GM12878 (cell line): ENCODE data around the gene ZNF480. TPM values are rescaled to one million over a fixed set of nuclear protein-coding genes. Genes with fewer than 3 reads are reported as not detected.

Experiments
- ATAC-seq: fragments of 200-7000 bp; cut with Tn5 transposase; 3 replicates; pipeline ENCODE4 v1.9.1; 2020; ENCODE audit warnings: mild to moderate bottlenecking, moderate library complexity
- BruUV-seq: library from RNA; stranded (reverse); fragments of 400-500 nt; replicated peaks from 2 replicates; lab custom pipeline; 2021; lab: Mats Ljungman, UMichigan
- CTCF ChIA-PET: fragments of 300-600 bp; sonication (Branson Sonifier 250); formaldehyde crosslinking; extraction: SDS; loops from one replicate; lab custom pipeline; 2021; ENCODE audit warnings: inconsistent platforms; lab: Yijun Ruan, JAX
- POLR2A ChIA-PET: fragments of 350-600 bp; formaldehyde crosslinking; extraction: SDS; loops from one replicate; lab custom pipeline; 2021; ENCODE audit warnings: inconsistent platforms; lab: Charles Lee
- RAD21 ChIA-PET: fragments of 300-600 bp; sonication (Branson Sonifier 250); formaldehyde crosslinking; loops from one replicate; lab custom pipeline; 2023; ENCODE audit warnings: antibody characterized with exemption; ENCODE audit not compliant: unreplicated experiment; lab: Charles Lee
- SMC1A ChIA-PET: fragments of 300-600 bp; sonication (Branson Sonifier 250); formaldehyde crosslinking; loops from one replicate; lab custom pipeline; 2023; ENCODE audit not compliant: unreplicated experiment, uncharacterized antibody; lab: Charles Lee
- DNase-seq: peaks from one replicate; pipeline ENCODE4 v3.0.0-alpha.2; 2011; ENCODE audit warnings: low read depth, low spot score
- FAIRE-seq: peaks from 3 replicates; lab custom pipeline; 2011; peaks lifted over from hg19 to GRCh38; lab: Jason Lieb, UNC
- H2AFZ ChIP-seq: 2 replicates; pipeline ENCODE4 v1.6.0; 2011; ENCODE audit warnings: low read depth, low read length, control low read depth; ENCODE audit not compliant: control insufficient read depth
- H3K27ac ChIP-seq: 2 replicates; pipeline ENCODE4 v1.5.1; 2011; ENCODE audit warnings: control low read depth; ENCODE audit not compliant: control insufficient read depth, insufficient read depth
- H3K27me3 ChIP-seq, 2 experiments: replicated peaks in 1 of 2; 2 replicates each; pipeline versions ENCODE4 v1.6.0 to v1.6.1; 2011; ENCODE audit warnings: low read length in 1 of 2; ENCODE audit not compliant: control insufficient read depth in 2 of 2, insufficient read depth in 2 of 2
- H3K36me3 ChIP-seq, 2 experiments: 2 replicates each; pipeline ENCODE4 v1.5.1; 2011; ENCODE audit warnings: low read length in 1 of 2; ENCODE audit not compliant: control insufficient read depth in 2 of 2, insufficient read depth in 2 of 2
- H3K4me1 ChIP-seq: 2 replicates; pipeline ENCODE4 v1.6.1; 2011; ENCODE audit warnings: mild to moderate bottlenecking, low read length, moderate library complexity, mixed read lengths; ENCODE audit not compliant: control insufficient read depth, insufficient read depth
- H3K4me2 ChIP-seq: 2 replicates; pipeline ENCODE4 v1.6.0; 2011; ENCODE audit warnings: control low read depth; ENCODE audit not compliant: control insufficient read depth, insufficient read depth
- H3K4me3 ChIP-seq: fragments of 200-600 bp; sonication (generic); 2 replicates; pipeline ENCODE4 v1.5.1; 2016
- H3K79me2 ChIP-seq: 2 replicates; pipeline ENCODE4 v1.6.0; 2011; ENCODE audit warnings: low read length; ENCODE audit not compliant: control insufficient read depth, insufficient read depth
- H3K9ac ChIP-seq: 2 replicates; pipeline ENCODE4 v1.8.0; 2011; ENCODE audit warnings: low read length, control low read depth, mixed read lengths; ENCODE audit not compliant: control insufficient read depth, insufficient read depth
- H3K9me3 ChIP-seq: replicated peaks from 3 replicates; pipeline ENCODE4 v1.5.1; 2011; ENCODE audit warnings: mild to moderate bottlenecking, low read length; ENCODE audit not compliant: control insufficient read depth, insufficient read depth
- H4K20me1 ChIP-seq: 2 replicates; pipeline ENCODE4 v1.6.0; 2011; ENCODE audit not compliant: control insufficient read depth, insufficient read depth
- ATF3 ChIP-seq: IDR thresholded peaks from 2 replicates; pipeline ENCODE4 v1.6.1; 2011; ENCODE audit warnings: low read depth, mild to moderate bottlenecking, low read length, moderate library complexity, borderline replicate concordance; ENCODE audit errors: extremely low read depth
- CBX5 ChIP-seq: sonication (generic); IDR thresholded peaks from 2 replicates; pipeline ENCODE4 v1.6.1; 2016; ENCODE audit warnings: low read depth, moderate library complexity, mild to moderate bottlenecking, inconsistent platforms
- IRF5 ChIP-seq: fragments of 450-650 bp; IDR thresholded peaks from 2 replicates; pipeline ENCODE4 v1.6.1; 2017; ENCODE audit warnings: borderline replicate concordance
- MTA3 ChIP-seq: IDR thresholded peaks from 2 replicates; pipeline ENCODE4 v1.6.1; 2012; ENCODE audit warnings: low read length, inconsistent platforms, borderline replicate concordance
- WGBS: methylation state at CpG from one replicate; pipeline ENCODE4 v1.1.6; 2016; ENCODE audit warnings: low lambda C conversion rate; ENCODE audit not compliant: insufficient replicate concordance, insufficient coverage; ENCODE audit errors: missing lambda C conversion rate; 5-methylcytosine and 5-hydroxymethylcytosine counted together
- in situ Hi-C: fragments of 300-500 bp; cut with MboI; formaldehyde crosslinking; loops from 9 replicates; pipeline ENCODE4 v1.14.3; 2018; ENCODE audit warnings: mixed read lengths
- intact Hi-C: fragments of 100-400 bp; cut with micrococcal nuclease; formaldehyde crosslinking; loops from one replicate; pipeline ENCODE4 v1.14.2; 2022; ENCODE audit not compliant: unreplicated experiment
- polyA plus RNA-seq, 11 experiments: library from polyadenylated mRNA; depleted of rRNA in 4 of 11; unstranded in 6 of 11; stranded (reverse) in 5 of 11; fragments of >200 nt; fragmentation: Nextera tagmentation in 4 of 11; fragmentation: Illumina TruSeq in 1 of 11; extraction: Ambion mirVana in 4 of 11; extraction: Trizol in 1 of 11; gene quantifications; 1 replicate in 1 of 11; 2 replicates in 10 of 11; pipeline versions ENCODE4 v1.2.1 to v1.2.3, GENCODE V29; 2011 to 2016; ENCODE audit warnings: inconsistent platforms in 2 of 11, missing spikeins in 2 of 11, low read depth in 1 of 11
- total RNA-seq, 4 experiments: library from RNA; depleted of rRNA in 3 of 4; stranded (reverse); fragments of >200 nt in 3 of 4; fragmentation: Illumina TruSeq in 1 of 4; extraction: Trizol in 1 of 4; gene quantifications; 2 replicates each; pipeline versions ENCODE4 v1.2.1 to v1.2.3, GENCODE V29; 2013 to 2021

Gene ZNF480
- total and polyA plus RNA-seq, 10 of the 15 experiments (the other 5 are each of a cell fraction or from before 2014, with no cell fraction given), result 6.6 to 26.5 (median 16.8) TPM

GRCh38 chr19:52297601-52298364 lies 814 bp downstream of the ZNF480 start (continued):
- TF ChIP-seq ATF3, result no peak
- TF ChIP-seq IRF5, result no peak
- TF ChIP-seq, all 136 proteins: peak for 4

GRCh38 chr19:52307275-52307674 lies 10.3 kb downstream of the ZNF480 start:
- ChIA-PET CTCF (no interaction called here), SMC1A (no interaction called here)
- in situ Hi-C loops, result no loop called here

More at GRCh38 chr19:52307275-52307674, 10.3 kb downstream of the ZNF480 start:
- no peak overlapping the region for H3K27ac ChIP-seq
- H3K4me3 ChIP-seq, result no peak overlapping the region
- H3K27me3 ChIP-seq, result no peaks in the 10 kb centered on the region
- no peak overlapping the region for H3K4me2 ChIP-seq
- no peak for DNase-seq
- WGBS, result 99% methylated on average over 10 of the region's 10 CpGs
- TF ChIP-seq CBX5 (peak; percentile 95), MTA3 (no peak)
- TF ChIP-seq, all 136 proteins: peak for 1
- no peaks in the 10 kb centered on the region for H4K20me1 ChIP-seq
- RAD21 ChIA-PET, result no interaction called here
- POLR2A ChIA-PET, result no interaction called here
- intact Hi-C loops, result no loop called here
- H3K79me2 ChIP-seq, result no peaks in the 10 kb centered on the region
- H3K9ac ChIP-seq, result no peak overlapping the region
- peaks cover 48% of the 10 kb centered on the region for H3K9me3 ChIP-seq
- H3K4me1 ChIP-seq, result no peaks in the 10 kb centered on the region
- ATAC-seq (no peak), FAIRE-seq (no peak)
- H3K36me3 ChIP-seq, result peaks cover 2 to 19% of the 10 kb centered on the region in 2 experiments
- H2AFZ ChIP-seq, result no peak overlapping the region
- BruUV-seq, result no TSS peak
